Measurements from ENCODE around the gene TECTB.

Gene TECTB

GRCh38 chr10:112296908-112297331 is 13.7 kb downstream of the TECTB start:
- TF ChIP-seq CTCF (conservative IDR thresholded peaks at IDR 0.05; ENCODE audit: low read depth): no peak
- H3K27ac ChIP-seq: no peak overlapping the region
- no peak for DNase-seq (ENCODE audit: low spot score)
- CTCF ChIA-PET: interaction anchor here (0.6 to 1.3 kb wide), 2 partner anchors 11 to 19 kb away, joined by 3 to 4 read pairs; no protein-coding TSS in a partner anchor
- POLR2A ChIA-PET (ENCODE audit: low non-redundant PET): no interaction called here

- no peak for DNase-seq (ENCODE audit: low spot score)
- POLR2A ChIA-PET (ENCODE audit: low non-redundant PET): no interaction called here
- CTCF ChIA-PET: no interaction called here
- TF ChIP-seq CTCF (conservative IDR thresholded peaks at IDR 0.05; ENCODE audit: low read depth): no peak
- no peak overlapping the region for H3K27ac ChIP-seq
Measured at GRCh38 chr10:112298581-112298980, 15.4 kb downstream of the TECTB start.

GRCh38 chr10:112299456-112299855 is 16.3 kb downstream of the TECTB start:
- no peak for TF ChIP-seq CTCF (conservative IDR thresholded peaks at IDR 0.05; ENCODE audit: low read depth)
- POLR2A ChIA-PET (ENCODE audit: low non-redundant PET): no interaction called here
- no peak overlapping the region for H3K27ac ChIP-seq
- no peak for DNase-seq (ENCODE audit: low spot score)
- CTCF ChIA-PET: no interaction called here

- POLR2A ChIA-PET (ENCODE audit: low non-redundant PET): no interaction called here
- H3K27ac ChIP-seq: no peak overlapping the region
- CTCF ChIA-PET: no interaction called here
- TF ChIP-seq CTCF (conservative IDR thresholded peaks at IDR 0.05; ENCODE audit: low read depth): no peak
- no peak for DNase-seq (ENCODE audit: low spot score)
Measured at GRCh38 chr10:112302335-112302734, 19.1 kb downstream of the TECTB start.

GRCh38 chr10:112303528-112303927 is 20.3 kb downstream of the TECTB start:
- CTCF ChIA-PET: interaction anchor here (0.6 kb wide), 1 partner anchor 167 kb away, joined by 3 read pairs; no protein-coding TSS in a partner anchor
- no peak for DNase-seq (ENCODE audit: low spot score)
- POLR2A ChIA-PET (ENCODE audit: low non-redundant PET): no interaction called here

GRCh38 chr10:112304267-112304859 is 21.2 kb downstream of the TECTB start:
- ChIA-PET CTCF (interaction anchor here (0.6 kb wide), 2 partner anchors 25 to 1100 kb away, joined by 3 to 5 read pairs; no protein-coding TSS in a partner anchor), POLR2A (ENCODE audit: low non-redundant PET) (no interaction called here)
- no peak overlapping the region for H3K27ac ChIP-seq
- TF ChIP-seq CTCF (conservative IDR thresholded peaks at IDR 0.05; ENCODE audit: low read depth): no peak
- DNase-seq (ENCODE audit: low spot score): no peak

More at GRCh38 chr10:112303528-112303927, 20.3 kb downstream of the TECTB start:
- TF ChIP-seq CTCF (conservative IDR thresholded peaks at IDR 0.05; ENCODE audit: low read depth): no peak
- no peak overlapping the region for H3K27ac ChIP-seq

Data from RWPE1 (cell line).